A549 (cell line): ENCODE measurements around the gene INHBC. TPM values are rescaled to one million over a fixed set of nuclear protein-coding genes. Genes with fewer than 3 reads are reported as not detected.
A peak's percentile ranks its signal among the peaks of the same experiment; 100 is the strongest.

Source experiments
- ATAC-seq, 2 experiments: fragments of 200-7000 bp in 1 of 2; fragments of >200 bp in 1 of 2; cut with Nextera tagmentation in 1 of 2; cut with Tn5 transposase in 1 of 2; 3 replicates each; pipeline versions ENCODE4 v1.8.0 to v1.9.1; 2018 to 2020; ENCODE audit warnings: mild to moderate bottlenecking in 1 of 2, moderate library complexity in 1 of 2
- CTCF ChIA-PET: fragments of 300-600 bp; sonication (Branson Sonifier 250); formaldehyde crosslinking; extraction: SDS; loops from one replicate; lab custom pipeline; 2021; ENCODE audit warnings: antibody characterized with exemption, inconsistent platforms; lab: Yijun Ruan, JAX
- POLR2A ChIA-PET: fragments of 350-600 bp; formaldehyde crosslinking; extraction: SDS; loops from one replicate; lab custom pipeline; 2021; ENCODE audit warnings: antibody characterized with exemption, inconsistent platforms; lab: Yijun Ruan, JAX
- DNase-seq, 2 experiments: peaks; one replicate each; pipeline versions ENCODE4 v3.0.0 to v3.0.0-alpha.2; 2011 to 2016; ENCODE audit warnings: low read depth in 1 of 2, low spot score in 1 of 2
- FAIRE-seq: peaks from 2 replicates; lab custom pipeline; 2011; peaks lifted over from hg19 to GRCh38; lab: Jason Lieb, UNC
- H3K27ac ChIP-seq, 2 experiments: fragments of >200 bp; sonication (Bioruptor Twin); formaldehyde crosslinking; 3 replicates each; pipeline ENCODE4 v1.5.1; 2016 to 2017
- H3K4me1 ChIP-seq: fragments of >200 bp; sonication (Bioruptor Twin); formaldehyde crosslinking; 3 replicates; pipeline ENCODE4 v1.6.1; 2016
- H3K4me2 ChIP-seq: fragments of >200 bp; sonication (Bioruptor Twin); formaldehyde crosslinking; 3 replicates; pipeline ENCODE4 v1.6.1; 2016
- H3K4me3 ChIP-seq: fragments of >200 bp; sonication (Bioruptor Twin); formaldehyde crosslinking; 3 replicates; pipeline ENCODE4 v1.5.1; 2016
- H3K9me3 ChIP-seq: fragments of >200 bp; sonication (Bioruptor Twin); formaldehyde crosslinking; 3 replicates; pipeline ENCODE4 v1.6.1; 2016
- CBX8 ChIP-seq: fragments of 200-600 bp; sonication (generic); IDR thresholded peaks from 2 replicates; pipeline ENCODE4 v1.6.1; 2016
- EHF ChIP-seq: fragments of 250-450 bp; sonication (Bioruptor Pico); IDR thresholded peaks from 2 replicates; pipeline ENCODE4 v1.5.0; 2020; ENCODE audit warnings: mild to moderate bottlenecking
- EP300 ChIP-seq, 2 experiments: fragments of >200 bp; sonication (Bioruptor Twin); formaldehyde crosslinking; IDR thresholded peaks; 2 replicates in 1 of 2; 3 replicates in 1 of 2; pipeline ENCODE4 v1.6.1; 2016 to 2017
- FOSB ChIP-seq: fragments of 250-450 bp; sonication (Bioruptor Pico); IDR thresholded peaks from 2 replicates; pipeline ENCODE4 v1.5.0; 2020; ENCODE audit warnings: mild to moderate bottlenecking, moderate library complexity
- FOSL2 ChIP-seq, 2 experiments: fragments of 450-650 bp in 1 of 2; fragments of >200 bp in 1 of 2; sonication (Bioruptor Twin) in 1 of 2; formaldehyde crosslinking; IDR thresholded peaks; 2 replicates each; pipeline versions ENCODE4 v1.5.0 to v1.6.1; 2016 to 2020; ENCODE audit warnings: mild to moderate bottlenecking in 1 of 2, moderate library complexity in 1 of 2
- GATA3 ChIP-seq: IDR thresholded peaks from 2 replicates; pipeline ENCODE4 v1.6.1; 2012; ENCODE audit warnings: borderline replicate concordance
- HDAC2 ChIP-seq: fragments of 200-600 bp; sonication (generic); IDR thresholded peaks from 2 replicates; pipeline ENCODE4 v1.6.1; 2016
- HOXB13 ChIP-seq: fragments of 250-450 bp; sonication (Bioruptor Pico); IDR thresholded peaks from 2 replicates; pipeline ENCODE4 v1.5.0; 2020; ENCODE audit warnings: low read depth, mild to moderate bottlenecking, moderate library complexity
- HOXB5 ChIP-seq: fragments of 250-450 bp; sonication (Bioruptor Pico); IDR thresholded peaks from 2 replicates; pipeline ENCODE4 v1.5.0; 2020; ENCODE audit warnings: mild to moderate bottlenecking, moderate library complexity
- JUN ChIP-seq, 2 experiments: fragments of >200 bp; sonication (Bioruptor Twin); formaldehyde crosslinking; IDR thresholded peaks; 2 replicates in 1 of 2; 3 replicates in 1 of 2; pipeline ENCODE4 v1.6.1; 2016 to 2017
- MAFK ChIP-seq: fragments of 450-650 bp; IDR thresholded peaks from 2 replicates; pipeline ENCODE4 v1.6.1; 2014; ENCODE audit not compliant: partially characterized antibody
- NFE2L2 ChIP-seq: fragments of 150-350 bp; conservative IDR thresholded peaks from 2 replicates; pipeline ENCODE4 v1.6.1; 2014; ENCODE audit warnings: low read length
- NR3C1 ChIP-seq: fragments of >200 bp; sonication (Bioruptor Twin); formaldehyde crosslinking; IDR thresholded peaks from 3 replicates; pipeline ENCODE4 v1.6.1; 2017
- PHF8 ChIP-seq: fragments of 200-600 bp; sonication (generic); IDR thresholded peaks from 2 replicates; pipeline ENCODE4 v1.6.1; 2016; ENCODE audit warnings: low read depth, mild to moderate bottlenecking, antibody characterized with exemption, moderate library complexity, borderline replicate concordance
- RARB ChIP-seq: fragments of 250-450 bp; sonication (Bioruptor Pico); IDR thresholded peaks from 2 replicates; pipeline ENCODE4 v1.8.0; 2021; ENCODE audit warnings: mild to moderate bottlenecking, moderate library complexity
- RFX5 ChIP-seq: fragments of 450-650 bp; IDR thresholded peaks from 2 replicates; pipeline ENCODE4 v1.7.1; 2014; ENCODE audit warnings: antibody characterized with exemption, mild to moderate bottlenecking, moderate library complexity
- SREBF2 ChIP-seq: fragments of 450-650 bp; IDR thresholded peaks from 2 replicates; pipeline ENCODE4 v1.6.1; 2014; ENCODE audit warnings: mild to moderate bottlenecking, moderate library complexity
- ZNF302 ChIP-seq: fragments of 250-450 bp; sonication (Bioruptor Pico); IDR thresholded peaks from 2 replicates; pipeline ENCODE4 v1.9.0; 2021; ENCODE audit warnings: inconsistent platforms, mild to moderate bottlenecking, moderate library complexity
- ZSCAN20 ChIP-seq: fragments of 250-450 bp; sonication (Bioruptor Pico); IDR thresholded peaks from 2 replicates; pipeline ENCODE4 v1.8.0; 2022; ENCODE audit warnings: mild to moderate bottlenecking, moderate library complexity
- WGBS: methylation state at CpG from one replicate; pipeline ENCODE4 v1.1.6; 2017; ENCODE audit errors: missing lambda C conversion rate; 5-methylcytosine and 5-hydroxymethylcytosine counted together
- polyA plus RNA-seq, 4 experiments: library from polyadenylated mRNA; depleted of rRNA in 3 of 4; stranded (reverse); fragments of >200 nt; fragmentation: RNase III in 1 of 4; extraction: RNeasy Plus Mini Kit Qiagen cat#74134 plus additional on column Dnase treatment in 1 of 4; gene quantifications; 2 replicates in 3 of 4; 3 replicates in 1 of 4; pipeline ENCODE4 v1.2.3, GENCODE V29; 2011 to 2017
- TF ChIP-seq, protein P1 (sequence below): fragments of 200-600 bp; sonication (generic); IDR thresholded peaks from 2 replicates; pipeline ENCODE4 v1.6.1; 2016; ENCODE audit warnings: antibody characterized with exemption, mild to moderate bottlenecking, moderate library complexity
- TF ChIP-seq, protein P2 (sequence below): IDR thresholded peaks from 2 replicates; pipeline ENCODE4 v1.6.1; 2012
- TF ChIP-seq, protein P3 (sequence below): fragments of >200 bp; sonication (Bioruptor Twin); formaldehyde crosslinking; IDR thresholded peaks from 3 replicates; pipeline ENCODE4 v1.5.1; 2016
- TF ChIP-seq, protein P4 (sequence below): fragments of 250-450 bp; sonication (Bioruptor Pico); IDR thresholded peaks from 2 replicates; pipeline ENCODE4 v1.5.0; 2021; ENCODE audit warnings: mild to moderate bottlenecking, moderate library complexity, borderline replicate concordance

The INHBC gene
- polyA plus RNA-seq, 2 of the 4 experiments (the other 2 are of a cell fraction): 0.08 TPM; not detected in 1

- POLR2A ChIA-PET: no interaction called here
- peaks cover 35% of the 10 kb centered on the region for H3K4me1 ChIP-seq
- peak overlapping the region; percentile 92 to 99 for H3K27ac ChIP-seq
- DNase-seq: peak in 1 of 2 experiments; percentile 66
- no peaks in the 10 kb centered on the region for H3K9me3 ChIP-seq
- CTCF ChIA-PET: interaction anchor here (0.9 to 11.1 kb wide), 9 partner anchors 9 to 275 kb away, joined by 3 to 316 read pairs (median 7); partner anchors contain the start of genes ARHGAP9, INHBE and MARS1
- 0% methylated on average over 15 of the region's 19 CpGs for WGBS
- H3K4me3 ChIP-seq: peak overlapping the region; percentile 65
- TF ChIP-seq, protein P1, sequence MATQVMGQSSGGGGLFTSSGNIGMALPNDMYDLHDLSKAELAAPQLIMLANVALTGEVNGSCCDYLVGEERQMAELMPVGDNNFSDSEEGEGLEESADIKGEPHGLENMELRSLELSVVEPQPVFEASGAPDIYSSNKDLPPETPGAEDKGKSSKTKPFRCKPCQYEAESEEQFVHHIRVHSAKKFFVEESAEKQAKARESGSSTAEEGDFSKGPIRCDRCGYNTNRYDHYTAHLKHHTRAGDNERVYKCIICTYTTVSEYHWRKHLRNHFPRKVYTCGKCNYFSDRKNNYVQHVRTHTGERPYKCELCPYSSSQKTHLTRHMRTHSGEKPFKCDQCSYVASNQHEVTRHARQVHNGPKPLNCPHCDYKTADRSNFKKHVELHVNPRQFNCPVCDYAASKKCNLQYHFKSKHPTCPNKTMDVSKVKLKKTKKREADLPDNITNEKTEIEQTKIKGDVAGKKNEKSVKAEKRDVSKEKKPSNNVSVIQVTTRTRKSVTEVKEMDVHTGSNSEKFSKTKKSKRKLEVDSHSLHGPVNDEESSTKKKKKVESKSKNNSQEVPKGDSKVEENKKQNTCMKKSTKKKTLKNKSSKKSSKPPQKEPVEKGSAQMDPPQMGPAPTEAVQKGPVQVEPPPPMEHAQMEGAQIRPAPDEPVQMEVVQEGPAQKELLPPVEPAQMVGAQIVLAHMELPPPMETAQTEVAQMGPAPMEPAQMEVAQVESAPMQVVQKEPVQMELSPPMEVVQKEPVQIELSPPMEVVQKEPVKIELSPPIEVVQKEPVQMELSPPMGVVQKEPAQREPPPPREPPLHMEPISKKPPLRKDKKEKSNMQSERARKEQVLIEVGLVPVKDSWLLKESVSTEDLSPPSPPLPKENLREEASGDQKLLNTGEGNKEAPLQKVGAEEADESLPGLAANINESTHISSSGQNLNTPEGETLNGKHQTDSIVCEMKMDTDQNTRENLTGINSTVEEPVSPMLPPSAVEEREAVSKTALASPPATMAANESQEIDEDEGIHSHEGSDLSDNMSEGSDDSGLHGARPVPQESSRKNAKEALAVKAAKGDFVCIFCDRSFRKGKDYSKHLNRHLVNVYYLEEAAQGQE: no peak
- TF ChIP-seq ZNF302 (CRISPR knock-in tag): no peak
- no peak for TF ChIP-seq MAFK
- TF ChIP-seq HDAC2: no peak
- TF ChIP-seq CBX8: no peak
- no peak for TF ChIP-seq HOXB5
- TF ChIP-seq ZSCAN20 (CRISPR knock-in tag): no peak
- no peak for TF ChIP-seq HOXB13 (CRISPR knock-in tag)
- TF ChIP-seq EHF (CRISPR knock-in tag): no peak
- 0 out of 2 replicates have a peak, but pooled peaks have one; percentile 42 for TF ChIP-seq FOSB
- no peak for TF ChIP-seq RARB (CRISPR knock-in tag)
- TF ChIP-seq JUN (IDR thresholded peaks at IDR 0.05): 0 out of 5 replicates have a peak, but pooled peaks of 1 of the 2 experiments have one; percentile 4
- TF ChIP-seq, all 56 proteins: peak for 2
- peak overlapping the region; percentile 97 for H3K4me2 ChIP-seq
- FAIRE-seq (no peak), ATAC-seq (peak; percentile 0 to 4; a peak in 5 of 6 replicates)
These were observed 26.3 kb downstream of the INHBC start for GRCh38 chr12:57460841-57461275.

- H3K27ac ChIP-seq: peak overlapping the region; percentile 92 to 99
- FAIRE-seq (no peak), ATAC-seq (peak; percentile 49 to 68), DNase-seq (peak; percentile 86 to 92)
- CTCF ChIA-PET: interaction anchor here (0.9 to 9.7 kb wide), 10 partner anchors 9 to 274 kb away, joined by 3 to 240 read pairs (median 6); partner anchors contain the start of genes ARHGAP9, INHBE and MARS1
- peak overlapping the region; percentile 65 for H3K4me3 ChIP-seq
- POLR2A ChIA-PET: interaction anchor here (0.6 kb wide), 1 partner anchor 34 kb away, joined by 4 read pairs; no protein-coding TSS in a partner anchor
- H3K4me1 ChIP-seq: peaks cover 30% of the 10 kb centered on the region
- under 1% methylated on average over 14 of the region's 32 CpGs for WGBS
- H3K4me2 ChIP-seq: peak overlapping the region; percentile 97
- TF ChIP-seq SREBF2: no peak
- peak; percentile 5 to 52; a peak in 4 of 5 replicates for TF ChIP-seq JUN (IDR thresholded peaks at IDR 0.05)
- TF ChIP-seq, protein P2, sequence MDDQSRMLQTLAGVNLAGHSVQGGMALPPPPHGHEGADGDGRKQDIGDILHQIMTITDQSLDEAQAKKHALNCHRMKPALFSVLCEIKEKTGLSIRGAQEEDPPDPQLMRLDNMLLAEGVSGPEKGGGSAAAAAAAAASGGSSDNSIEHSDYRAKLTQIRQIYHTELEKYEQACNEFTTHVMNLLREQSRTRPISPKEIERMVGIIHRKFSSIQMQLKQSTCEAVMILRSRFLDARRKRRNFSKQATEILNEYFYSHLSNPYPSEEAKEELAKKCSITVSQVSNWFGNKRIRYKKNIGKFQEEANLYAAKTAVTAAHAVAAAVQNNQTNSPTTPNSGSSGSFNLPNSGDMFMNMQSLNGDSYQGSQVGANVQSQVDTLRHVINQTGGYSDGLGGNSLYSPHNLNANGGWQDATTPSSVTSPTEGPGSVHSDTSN: peak; percentile 76
- peak; percentile 45; the same call in 1 of the 2 replicates for TF ChIP-seq GATA3
- peak; percentile 14 to 53; a peak in 2 of 5 replicates for TF ChIP-seq EP300 (IDR thresholded peaks at IDR 0.05)
- no peak for TF ChIP-seq HOXB13 (CRISPR knock-in tag)
- TF ChIP-seq FOSL2 (IDR thresholded peaks at IDR 0.05): no peak
- no peak for TF ChIP-seq FOSL2 (CRISPR knock-in tag; IDR thresholded peaks at IDR 0.05)
- no peaks in the 10 kb centered on the region for H3K9me3 ChIP-seq
These were observed 26.8 kb downstream of the INHBC start for GRCh38 chr12:57461276-57461916.

GRCh38 chr12:57461917-57462250 lies 27.3 kb downstream of the INHBC start:
- H3K4me1 ChIP-seq: peaks cover 25% of the 10 kb centered on the region
- H3K9me3 ChIP-seq: no peaks in the 10 kb centered on the region
- peak overlapping the region; percentile 97 for H3K4me2 ChIP-seq
- peak overlapping the region; percentile 92 to 99 for H3K27ac ChIP-seq
- ATAC-seq (peak; percentile 12 to 17), FAIRE-seq (no peak), DNase-seq (no peak)
- POLR2A ChIA-PET: interaction anchor here (0.6 kb wide), 2 partner anchors 20 to 35 kb away, joined by 4 to 6 read pairs; no protein-coding TSS in a partner anchor
- CTCF ChIA-PET: interaction anchor here (0.6 to 9.7 kb wide), 31 partner anchors 10 to 534 kb away, joined by 3 to 240 read pairs (median 5); partner anchors contain the start of genes ARHGAP9, INHBC, INHBE and MARS1
- WGBS: 2% methylated on average over 9 of the region's 9 CpGs
- peak overlapping the region; percentile 65 for H3K4me3 ChIP-seq
- no peak for TF ChIP-seq NFE2L2
- no peak for TF ChIP-seq SREBF2
- TF ChIP-seq GATA3: no peak
- TF ChIP-seq, protein P3, sequence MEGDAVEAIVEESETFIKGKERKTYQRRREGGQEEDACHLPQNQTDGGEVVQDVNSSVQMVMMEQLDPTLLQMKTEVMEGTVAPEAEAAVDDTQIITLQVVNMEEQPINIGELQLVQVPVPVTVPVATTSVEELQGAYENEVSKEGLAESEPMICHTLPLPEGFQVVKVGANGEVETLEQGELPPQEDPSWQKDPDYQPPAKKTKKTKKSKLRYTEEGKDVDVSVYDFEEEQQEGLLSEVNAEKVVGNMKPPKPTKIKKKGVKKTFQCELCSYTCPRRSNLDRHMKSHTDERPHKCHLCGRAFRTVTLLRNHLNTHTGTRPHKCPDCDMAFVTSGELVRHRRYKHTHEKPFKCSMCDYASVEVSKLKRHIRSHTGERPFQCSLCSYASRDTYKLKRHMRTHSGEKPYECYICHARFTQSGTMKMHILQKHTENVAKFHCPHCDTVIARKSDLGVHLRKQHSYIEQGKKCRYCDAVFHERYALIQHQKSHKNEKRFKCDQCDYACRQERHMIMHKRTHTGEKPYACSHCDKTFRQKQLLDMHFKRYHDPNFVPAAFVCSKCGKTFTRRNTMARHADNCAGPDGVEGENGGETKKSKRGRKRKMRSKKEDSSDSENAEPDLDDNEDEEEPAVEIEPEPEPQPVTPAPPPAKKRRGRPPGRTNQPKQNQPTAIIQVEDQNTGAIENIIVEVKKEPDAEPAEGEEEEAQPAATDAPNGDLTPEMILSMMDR: no peak
- no peak for TF ChIP-seq MAFK
- no peak; the same call in 1 of the 2 replicates for TF ChIP-seq PHF8
- no peak for TF ChIP-seq RFX5
- no peak for TF ChIP-seq NR3C1
- TF ChIP-seq EHF (CRISPR knock-in tag): no peak
- 0 out of 5 replicates have a peak, but pooled peaks of 1 of the 2 experiments have one; percentile 18 for TF ChIP-seq EP300 (IDR thresholded peaks at IDR 0.05)
- TF ChIP-seq, protein P4, sequence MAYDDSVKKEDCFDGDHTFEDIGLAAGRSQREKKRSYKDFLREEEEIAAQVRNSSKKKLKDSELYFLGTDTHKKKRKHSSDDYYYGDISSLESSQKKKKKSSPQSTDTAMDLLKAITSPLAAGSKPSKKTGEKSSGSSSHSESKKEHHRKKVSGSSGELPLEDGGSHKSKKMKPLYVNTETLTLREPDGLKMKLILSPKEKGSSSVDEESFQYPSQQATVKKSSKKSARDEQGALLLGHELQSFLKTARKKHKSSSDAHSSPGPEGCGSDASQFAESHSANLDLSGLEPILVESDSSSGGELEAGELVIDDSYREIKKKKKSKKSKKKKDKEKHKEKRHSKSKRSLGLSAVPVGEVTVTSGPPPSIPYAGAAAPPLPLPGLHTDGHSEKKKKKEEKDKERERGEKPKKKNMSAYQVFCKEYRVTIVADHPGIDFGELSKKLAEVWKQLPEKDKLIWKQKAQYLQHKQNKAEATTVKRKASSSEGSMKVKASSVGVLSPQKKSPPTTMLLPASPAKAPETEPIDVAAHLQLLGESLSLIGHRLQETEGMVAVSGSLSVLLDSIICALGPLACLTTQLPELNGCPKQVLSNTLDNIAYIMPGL (CRISPR knock-in tag): no peak
